ENCODE results near the gene FLNB. TPM values are rescaled to one million over a fixed set of nuclear protein-coding genes. Genes with fewer than 3 reads are reported as not detected.

The FLNB gene, protein sequence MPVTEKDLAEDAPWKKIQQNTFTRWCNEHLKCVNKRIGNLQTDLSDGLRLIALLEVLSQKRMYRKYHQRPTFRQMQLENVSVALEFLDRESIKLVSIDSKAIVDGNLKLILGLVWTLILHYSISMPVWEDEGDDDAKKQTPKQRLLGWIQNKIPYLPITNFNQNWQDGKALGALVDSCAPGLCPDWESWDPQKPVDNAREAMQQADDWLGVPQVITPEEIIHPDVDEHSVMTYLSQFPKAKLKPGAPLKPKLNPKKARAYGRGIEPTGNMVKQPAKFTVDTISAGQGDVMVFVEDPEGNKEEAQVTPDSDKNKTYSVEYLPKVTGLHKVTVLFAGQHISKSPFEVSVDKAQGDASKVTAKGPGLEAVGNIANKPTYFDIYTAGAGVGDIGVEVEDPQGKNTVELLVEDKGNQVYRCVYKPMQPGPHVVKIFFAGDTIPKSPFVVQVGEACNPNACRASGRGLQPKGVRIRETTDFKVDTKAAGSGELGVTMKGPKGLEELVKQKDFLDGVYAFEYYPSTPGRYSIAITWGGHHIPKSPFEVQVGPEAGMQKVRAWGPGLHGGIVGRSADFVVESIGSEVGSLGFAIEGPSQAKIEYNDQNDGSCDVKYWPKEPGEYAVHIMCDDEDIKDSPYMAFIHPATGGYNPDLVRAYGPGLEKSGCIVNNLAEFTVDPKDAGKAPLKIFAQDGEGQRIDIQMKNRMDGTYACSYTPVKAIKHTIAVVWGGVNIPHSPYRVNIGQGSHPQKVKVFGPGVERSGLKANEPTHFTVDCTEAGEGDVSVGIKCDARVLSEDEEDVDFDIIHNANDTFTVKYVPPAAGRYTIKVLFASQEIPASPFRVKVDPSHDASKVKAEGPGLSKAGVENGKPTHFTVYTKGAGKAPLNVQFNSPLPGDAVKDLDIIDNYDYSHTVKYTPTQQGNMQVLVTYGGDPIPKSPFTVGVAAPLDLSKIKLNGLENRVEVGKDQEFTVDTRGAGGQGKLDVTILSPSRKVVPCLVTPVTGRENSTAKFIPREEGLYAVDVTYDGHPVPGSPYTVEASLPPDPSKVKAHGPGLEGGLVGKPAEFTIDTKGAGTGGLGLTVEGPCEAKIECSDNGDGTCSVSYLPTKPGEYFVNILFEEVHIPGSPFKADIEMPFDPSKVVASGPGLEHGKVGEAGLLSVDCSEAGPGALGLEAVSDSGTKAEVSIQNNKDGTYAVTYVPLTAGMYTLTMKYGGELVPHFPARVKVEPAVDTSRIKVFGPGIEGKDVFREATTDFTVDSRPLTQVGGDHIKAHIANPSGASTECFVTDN (N-terminal part only)
- 130 and 207 TPM in 2 replicates for total RNA-seq (2014; rRNA removed; shearing (Covaris generic))

DNA sequence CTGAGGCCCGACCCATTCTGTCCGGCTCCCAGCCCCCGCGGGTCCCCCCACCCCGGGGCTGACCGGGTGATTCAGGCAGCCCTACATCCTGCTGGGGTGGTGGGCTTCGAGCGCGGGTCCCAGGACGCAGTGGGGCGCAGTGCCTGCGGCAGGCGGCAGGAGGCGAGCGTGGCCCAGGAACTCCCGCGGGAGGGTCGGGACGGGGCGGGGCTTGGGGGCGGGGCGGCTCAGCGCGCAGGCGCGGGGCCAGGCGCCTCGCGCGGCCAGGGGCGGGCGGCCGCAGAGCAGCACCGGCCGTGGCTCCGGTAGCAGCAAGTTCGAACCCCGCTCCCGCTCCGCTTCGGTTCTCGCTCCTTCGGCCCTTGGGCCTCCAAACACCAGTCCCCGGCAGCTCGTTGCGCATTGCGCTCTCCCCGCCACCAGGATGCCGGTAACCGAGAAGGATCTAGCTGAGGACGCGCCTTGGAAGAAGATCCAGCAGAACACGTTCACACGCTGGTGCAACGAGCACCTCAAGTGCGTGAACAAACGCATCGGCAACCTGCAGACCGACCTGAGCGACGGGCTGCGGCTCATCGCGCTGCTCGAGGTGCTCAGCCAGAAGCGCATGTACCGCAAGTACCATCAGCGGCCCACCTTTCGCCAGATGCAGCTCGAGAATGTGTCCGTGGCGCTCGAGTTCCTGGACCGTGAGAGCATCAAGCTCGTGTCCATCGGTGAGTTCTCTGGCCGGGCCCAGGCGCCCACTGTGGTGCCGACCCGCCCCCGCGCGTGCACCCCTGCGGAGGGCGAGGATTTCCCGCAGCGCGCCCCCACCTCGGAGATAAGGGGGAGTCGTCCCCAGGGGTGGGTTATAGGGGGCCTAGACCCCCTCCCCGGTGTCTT lies at the start of gene FLNB:
TSS of gene FLNB (plus strand) at position 282 of the 885 bp plus-strand sequence. CDS start at position 425, 143 bp downstream.
- DNase-seq (ENCODE audit: low read depth in 1 of 2, low spot score in 2 of 2): peak; percentile 71 to 77
- Histone ChIP-seq H3K27me3 (replicated peaks) (no peaks in the 10 kb centered on the region), H3K4me3 (peak within 1 kb of the TSS; percentile 68), H3K9me3 (replicated peaks) (no peaks in the 10 kb centered on the region), H3K27ac (peak within 1 kb of the TSS; percentile 62), H3K4me1 (replicated peaks) (peaks cover 51% of the 10 kb centered on the region), H3K36me3 (peaks cover 29% of the 10 kb centered on the region)

DNA sequence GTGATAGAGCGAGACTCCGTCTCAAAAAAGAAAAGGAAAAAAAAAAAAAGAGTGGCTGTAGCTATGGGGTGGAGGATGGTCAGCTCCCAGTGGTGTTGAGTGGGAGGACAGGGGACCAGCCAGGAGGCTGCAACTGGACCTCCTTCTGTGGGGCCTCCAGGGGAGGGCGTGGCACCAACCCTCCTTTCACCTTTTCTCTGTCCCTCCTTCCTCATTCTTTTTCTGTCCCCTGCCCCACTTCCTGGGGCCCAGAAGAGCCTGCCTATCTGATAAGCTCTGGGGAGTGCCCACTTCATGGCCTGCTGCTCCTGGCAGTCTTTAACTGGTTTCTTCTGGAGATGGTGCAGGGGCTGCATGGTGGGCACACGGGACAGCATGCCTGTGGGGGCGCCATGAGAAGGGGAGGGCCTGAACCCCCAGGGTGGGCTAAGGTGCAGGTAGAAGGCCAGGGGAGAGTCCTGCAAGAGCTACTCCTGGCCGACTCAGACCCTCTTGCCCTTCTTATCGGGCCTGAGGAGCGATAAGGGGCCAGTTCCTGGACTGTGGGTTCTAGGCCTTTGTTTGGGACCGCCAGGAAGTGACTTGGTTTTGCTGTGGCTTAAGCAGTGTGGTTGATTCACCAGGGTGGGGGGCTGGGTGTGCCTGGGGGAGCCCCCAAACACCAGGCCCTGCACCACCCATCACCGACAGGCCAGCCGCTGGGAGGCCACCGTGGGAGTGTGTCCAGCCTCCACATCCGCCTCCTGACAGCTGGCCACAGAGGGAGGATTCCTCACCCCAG lies 49.4 kb upstream of the FLNB start:
- no peaks in the 10 kb centered on the region for H3K9me3 ChIP-seq (replicated peaks)
- H3K27me3 ChIP-seq (replicated peaks): no peaks in the 10 kb centered on the region
- peaks cover 45% of the 10 kb centered on the region for H3K4me1 ChIP-seq (replicated peaks)
- peak overlapping the region; percentile 20; the same call in 1 of the 2 replicates for H3K4me3 ChIP-seq
- DNase-seq (ENCODE audit: low read depth in 1 of 2, low spot score in 2 of 2): peak; percentile 80 to 86
- H3K27ac ChIP-seq: peak overlapping the region; percentile 85
- no peaks in the 10 kb centered on the region for H3K36me3 ChIP-seq

- Histone ChIP-seq H3K27me3 (replicated peaks) (no peaks in the 10 kb centered on the region), H3K36me3 (no peaks in the 10 kb centered on the region), H3K9me3 (replicated peaks) (no peaks in the 10 kb centered on the region), H3K27ac (peak overlapping the region; percentile 85), H3K4me1 (replicated peaks) (peaks cover 45% of the 10 kb centered on the region), H3K4me3 (peak overlapping the region; percentile 20)
- peak; percentile 62 for DNase-seq (ENCODE audit: low read depth in 1 of 2, low spot score in 2 of 2)
Observed at GRCh38 chr3:57959423-57960173, 48.6 kb upstream of the FLNB start.

DNA sequence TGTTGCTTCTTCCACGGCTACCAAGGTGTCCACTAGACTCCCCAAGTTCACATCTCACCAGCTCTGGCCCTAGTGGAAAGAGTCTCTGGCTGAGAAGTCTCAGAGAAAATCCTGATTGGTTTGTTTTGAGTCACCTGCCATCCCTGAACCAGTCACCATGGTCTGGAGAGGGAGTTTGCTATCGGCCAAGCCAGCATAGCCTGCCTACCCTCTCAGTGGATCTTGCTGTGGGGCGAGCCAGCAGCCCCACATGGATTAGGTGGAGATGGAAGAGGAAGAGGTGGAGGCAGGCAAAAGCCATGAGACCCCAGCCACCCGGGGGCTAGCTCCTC lies 48.1 kb upstream of the FLNB start:
- Histone ChIP-seq H3K4me3 (no peak overlapping the region; the same call in 1 of the 2 replicates), H3K27ac (peak overlapping the region; percentile 85), H3K27me3 (replicated peaks) (no peaks in the 10 kb centered on the region)

GRCh38 chr3:57961177-57961827 lies 46.9 kb upstream of the FLNB start:
- H3K27me3 ChIP-seq (replicated peaks): no peaks in the 10 kb centered on the region
- peaks cover 35% of the 10 kb centered on the region for H3K4me1 ChIP-seq (replicated peaks)
- no peak overlapping the region for H3K4me3 ChIP-seq
- no peaks in the 10 kb centered on the region for H3K36me3 ChIP-seq
- no peaks in the 10 kb centered on the region for H3K9me3 ChIP-seq (replicated peaks)
- no peak overlapping the region for H3K27ac ChIP-seq
- no peak for DNase-seq (ENCODE audit: low read depth in 1 of 2, low spot score in 2 of 2)

More for the DNA sequence above, 48.1 kb upstream of the FLNB start:
- H3K36me3 ChIP-seq: no peaks in the 10 kb centered on the region
- H3K9me3 ChIP-seq (replicated peaks): no peaks in the 10 kb centered on the region
- H3K4me1 ChIP-seq (replicated peaks): peaks cover 45% of the 10 kb centered on the region
- no peak for DNase-seq (ENCODE audit: low read depth in 1 of 2, low spot score in 2 of 2)

DNA sequence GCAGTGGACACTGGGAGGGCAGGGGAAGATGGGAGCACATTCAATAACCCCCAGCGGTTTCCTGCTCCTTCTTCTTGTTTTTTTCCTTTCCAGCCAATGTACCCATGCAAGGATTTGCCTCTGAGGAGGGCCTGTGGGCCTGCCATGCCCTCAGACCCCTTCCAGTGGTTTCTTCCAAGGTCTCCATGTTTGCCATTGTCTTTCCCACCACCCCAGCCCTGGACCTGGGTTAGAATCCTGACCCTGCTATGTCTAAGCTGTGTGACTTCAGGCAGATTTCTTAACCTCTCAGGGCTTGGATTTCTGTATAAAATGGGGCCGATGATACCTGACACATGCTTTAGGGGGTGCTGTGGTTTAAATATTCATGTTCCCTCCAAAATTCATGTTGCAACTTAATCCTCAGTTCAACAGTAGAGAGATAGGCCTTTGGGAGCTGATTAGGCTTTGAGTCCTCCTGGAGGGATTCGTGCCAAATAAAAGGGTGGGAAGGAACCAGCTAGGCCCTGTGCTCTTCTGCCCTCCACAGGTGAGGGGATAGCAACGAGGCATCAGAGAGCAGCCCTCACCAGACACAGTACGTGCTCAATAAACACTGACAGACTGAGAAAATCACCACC lies 46.3 kb upstream of the FLNB start:
- Histone ChIP-seq H3K27ac (no peak overlapping the region), H3K27me3 (replicated peaks) (no peaks in the 10 kb centered on the region), H3K4me3 (no peak overlapping the region), H3K9me3 (replicated peaks) (no peaks in the 10 kb centered on the region), H3K36me3 (no peaks in the 10 kb centered on the region), H3K4me1 (replicated peaks) (peaks cover 31% of the 10 kb centered on the region)
- no peak for DNase-seq (ENCODE audit: low read depth in 1 of 2, low spot score in 2 of 2)

- H3K27me3 ChIP-seq (replicated peaks): no peaks in the 10 kb centered on the region
- peaks cover 33% of the 10 kb centered on the region for H3K4me1 ChIP-seq (replicated peaks)
- no peaks in the 10 kb centered on the region for H3K9me3 ChIP-seq (replicated peaks)
Observed at GRCh38 chr3:57962448-57962834, 45.8 kb upstream of the FLNB start.

DNA sequence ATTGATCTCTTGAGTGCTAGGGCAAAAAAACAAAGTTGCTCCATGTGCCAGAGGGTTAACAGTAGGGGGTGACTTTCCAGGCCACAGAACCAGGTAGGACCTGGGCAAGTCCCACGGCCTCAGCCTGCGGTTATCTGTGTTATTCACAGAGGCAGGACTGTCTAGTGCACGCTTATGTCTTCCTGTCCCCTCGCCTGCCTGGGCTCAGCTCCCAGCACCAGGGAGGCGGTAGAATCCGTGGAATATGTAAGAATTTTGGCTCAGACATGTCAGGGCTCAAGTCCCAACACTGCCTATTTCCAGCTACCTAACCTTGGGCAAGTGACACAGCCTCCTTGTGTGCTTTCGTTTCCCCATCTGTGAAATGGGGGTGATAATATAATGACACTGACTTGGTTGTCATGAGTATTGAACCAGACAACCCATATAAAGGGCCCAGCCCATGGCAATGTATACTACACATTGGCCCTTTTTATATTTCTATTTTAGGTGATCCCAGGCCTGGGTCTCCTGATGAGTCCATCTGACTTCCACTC lies 44.3 kb upstream of the FLNB start:
- Histone ChIP-seq H3K4me1 (replicated peaks) (peaks cover 24% of the 10 kb centered on the region), H3K4me3 (no peak overlapping the region), H3K9me3 (replicated peaks) (no peaks in the 10 kb centered on the region), H3K27ac (no peak overlapping the region), H3K36me3 (no peaks in the 10 kb centered on the region), H3K27me3 (replicated peaks) (no peaks in the 10 kb centered on the region)
- no peak for DNase-seq (ENCODE audit: low read depth in 1 of 2, low spot score in 2 of 2)

More at GRCh38 chr3:57962448-57962834, 45.8 kb upstream of the FLNB start:
- no peak overlapping the region for H3K4me3 ChIP-seq
- DNase-seq (ENCODE audit: low read depth in 1 of 2, low spot score in 2 of 2): no peak
- H3K27ac ChIP-seq: no peak overlapping the region
- no peaks in the 10 kb centered on the region for H3K36me3 ChIP-seq

GRCh38 chr3:57966829-57967228 lies 41.4 kb upstream of the FLNB start:
- H3K4me1 ChIP-seq (replicated peaks): peaks cover 27% of the 10 kb centered on the region
- H3K36me3 ChIP-seq: no peaks in the 10 kb centered on the region
- no peak overlapping the region for H3K27ac ChIP-seq
- DNase-seq (ENCODE audit: low read depth in 1 of 2, low spot score in 2 of 2): no peak
- H3K9me3 ChIP-seq (replicated peaks): no peaks in the 10 kb centered on the region
- H3K4me3 ChIP-seq: no peak overlapping the region
- H3K27me3 ChIP-seq (replicated peaks): no peaks in the 10 kb centered on the region

GRCh38 chr3:57967590-57967989 lies 40.6 kb upstream of the FLNB start:
- H3K9me3 ChIP-seq (replicated peaks): no peaks in the 10 kb centered on the region
- no peaks in the 10 kb centered on the region for H3K36me3 ChIP-seq
- H3K4me3 ChIP-seq: no peak overlapping the region
- H3K27ac ChIP-seq: no peak overlapping the region
- DNase-seq (ENCODE audit: low read depth in 1 of 2, low spot score in 2 of 2): no peak
- H3K4me1 ChIP-seq (replicated peaks): peaks cover 29% of the 10 kb centered on the region
- no peaks in the 10 kb centered on the region for H3K27me3 ChIP-seq (replicated peaks)

DNA sequence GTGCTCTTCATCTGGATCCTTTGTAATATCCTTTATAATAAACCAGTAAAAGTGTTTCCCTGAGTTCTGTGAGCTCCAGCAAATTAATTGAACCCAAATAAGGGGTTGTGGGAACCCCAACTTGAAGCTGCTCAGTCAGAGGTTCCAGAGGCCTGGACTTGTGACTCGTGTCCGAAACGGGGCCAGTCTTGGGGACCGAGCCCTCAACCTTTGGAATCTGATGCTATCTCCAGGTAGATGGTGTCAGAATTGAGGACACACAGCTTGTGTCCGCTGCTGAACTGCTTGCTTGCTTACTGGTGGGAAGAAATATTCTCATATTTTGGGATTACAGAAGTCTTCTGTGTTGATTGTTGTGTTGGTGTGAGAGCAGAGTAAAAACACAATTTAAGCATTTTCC lies 39.7 kb upstream of the FLNB start:
- H3K27me3 ChIP-seq (replicated peaks): no peaks in the 10 kb centered on the region
- no peak for DNase-seq (ENCODE audit: low read depth in 1 of 2, low spot score in 2 of 2)
- no peak overlapping the region for H3K4me3 ChIP-seq
- H3K36me3 ChIP-seq: no peaks in the 10 kb centered on the region
- H3K9me3 ChIP-seq (replicated peaks): no peaks in the 10 kb centered on the region
- H3K4me1 ChIP-seq (replicated peaks): peaks cover 38% of the 10 kb centered on the region
- no peak overlapping the region for H3K27ac ChIP-seq
